Subcutaneous abdominal adipose tissue (tissue), 5 donors: ENCODE data around the gene MYO1E.
A peak's percentile ranks its signal among the peaks of the same experiment; 100 is the strongest.

Source experiments
- H3K27ac ChIP-seq: one replicate; pipeline ENCODE4 v1.7.0; 2013; ENCODE audit warnings: low read depth, mild to moderate bottlenecking, inconsistent platforms, low read length, moderate library complexity
- H3K27me3 ChIP-seq, 5 donors: one replicate each; pipeline ENCODE4 v1.7.0; 2013; ENCODE audit warnings: low read length in 5 of 5, inconsistent platforms in 1 of 5; ENCODE audit not compliant: control insufficient read depth in 5 of 5, insufficient read depth in 4 of 5
- H3K36me3 ChIP-seq, 5 donors: one replicate each; pipeline ENCODE4 v1.7.0; 2013; ENCODE audit warnings: low read length in 5 of 5; ENCODE audit not compliant: control insufficient read depth in 5 of 5, insufficient read depth in 5 of 5
- H3K4me1 ChIP-seq, 5 donors: one replicate each; pipeline ENCODE4 v1.7.0; 2013; ENCODE audit warnings: low read length in 5 of 5, mild to moderate bottlenecking in 3 of 5, moderate library complexity in 1 of 5; ENCODE audit not compliant: control insufficient read depth in 5 of 5, insufficient read depth in 5 of 5
- H3K4me3 ChIP-seq, 5 donors: one replicate each; pipeline ENCODE4 v1.7.0; 2013; ENCODE audit warnings: low read length in 5 of 5, low read depth in 1 of 5
- H3K9ac ChIP-seq, 5 donors: one replicate each; pipeline ENCODE4 v1.7.0; 2013; ENCODE audit warnings: low read length in 5 of 5, mild to moderate bottlenecking in 4 of 5, moderate library complexity in 3 of 5
- H3K9me3 ChIP-seq, 5 donors: one replicate each; pipeline ENCODE4 v1.7.0; 2013; ENCODE audit warnings: low read length in 5 of 5; ENCODE audit not compliant: control insufficient read depth in 5 of 5
- donor health status: healthy.
- donor health status: healthy.
- donor health status: healthy.
- donor health status: healthy.
- donor health status: healthy.

Gene MYO1E

GRCh38 chr15:59180945-59181600, 191.6 kb downstream of the MYO1E start:
- Histone ChIP-seq H3K4me1 (peaks cover 0 to 13% (median 2%) of the 10 kb centered on the region in 5 donors), H3K4me3 (no peak overlapping the region), H3K27ac (no peak overlapping the region), H3K9me3 (peaks cover 0 to 8% (median 6%) of the 10 kb centered on the region in 5 donors), H3K36me3 (peaks cover 0 to 22% (median 17%) of the 10 kb centered on the region in 5 donors), H3K27me3 (no peaks in the 10 kb centered on the region), H3K9ac (no peak overlapping the region)

GRCh38 chr15:59179717-59180116, 193.0 kb downstream of the MYO1E start:
- H3K27ac ChIP-seq, result no peak overlapping the region
- H3K9ac ChIP-seq, result no peak overlapping the region
- no peak overlapping the region for H3K4me3 ChIP-seq
- H3K4me1 ChIP-seq, result peaks cover 3 to 21% (median 4%) of the 10 kb centered on the region in 5 donors
- H3K27me3 ChIP-seq, result no peaks in the 10 kb centered on the region
- peaks cover 0 to 22% (median 15%) of the 10 kb centered on the region in 5 donors for H3K36me3 ChIP-seq
- H3K9me3 ChIP-seq, result peaks cover 0 to 8% (median 6%) of the 10 kb centered on the region in 5 donors

- peaks cover 6 to 25% (median 7%) of the 10 kb centered on the region in 5 donors for H3K4me1 ChIP-seq
- H3K27me3 ChIP-seq, result no peaks in the 10 kb centered on the region
- peaks cover 0 to 8% (median 6%) of the 10 kb centered on the region in 5 donors for H3K9me3 ChIP-seq
- no peak overlapping the region for H3K4me3 ChIP-seq
- H3K27ac ChIP-seq, result no peak overlapping the region
- H3K9ac ChIP-seq, result no peak overlapping the region
- peaks cover 0 to 20% (median 11%) of the 10 kb centered on the region in 5 donors for H3K36me3 ChIP-seq
Observed at GRCh38 chr15:59178151-59178695, 194.4 kb downstream of the MYO1E start.

GRCh38 chr15:59177317-59177660, 195.4 kb downstream of the MYO1E start:
- no peak overlapping the region for H3K27ac ChIP-seq
- H3K4me1 ChIP-seq, result peaks cover 6 to 25% (median 7%) of the 10 kb centered on the region in 5 donors
- H3K27me3 ChIP-seq, result no peaks in the 10 kb centered on the region
- H3K36me3 ChIP-seq, result peaks cover 0 to 22% (median 11%) of the 10 kb centered on the region in 5 donors
- H3K4me3 ChIP-seq, result no peak overlapping the region
- no peak overlapping the region for H3K9ac ChIP-seq
- peaks cover 0 to 8% (median 6%) of the 10 kb centered on the region in 5 donors for H3K9me3 ChIP-seq

- Histone ChIP-seq H3K9ac (no peak overlapping the region), H3K27ac (peak overlapping the region; percentile 26), H3K9me3 (peaks cover 0 to 6% (median 4%) of the 10 kb centered on the region in 5 donors), H3K4me3 (no peak overlapping the region), H3K36me3 (peaks cover 0 to 23% (median 11%) of the 10 kb centered on the region in 5 donors), H3K27me3 (no peaks in the 10 kb centered on the region), H3K4me1 (peaks cover 6 to 25% (median 7%) of the 10 kb centered on the region in 5 donors)
Observed at GRCh38 chr15:59176653-59177316, 195.9 kb downstream of the MYO1E start.

- Histone ChIP-seq H3K36me3 (peaks cover 0 to 27% (median 17%) of the 10 kb centered on the region in 5 donors), H3K9me3 (no peaks in the 10 kb centered on the region), H3K9ac (no peak overlapping the region), H3K4me3 (no peak overlapping the region), H3K27ac (peak overlapping the region; percentile 55), H3K27me3 (no peaks in the 10 kb centered on the region), H3K4me1 (peaks cover 8 to 29% (median 14%) of the 10 kb centered on the region in 5 donors)
Observed at GRCh38 chr15:59174835-59175831, 197.5 kb downstream of the MYO1E start.

GRCh38 chr15:59174151-59174834, 198.4 kb downstream of the MYO1E start:
- Histone ChIP-seq H3K4me1 (peaks cover 8 to 35% (median 14%) of the 10 kb centered on the region in 5 donors), H3K36me3 (peaks cover 0 to 26% (median 17%) of the 10 kb centered on the region in 5 donors), H3K9ac (no peak overlapping the region), H3K27ac (no peak overlapping the region), H3K4me3 (no peak overlapping the region), H3K9me3 (no peaks in the 10 kb centered on the region), H3K27me3 (no peaks in the 10 kb centered on the region)

GRCh38 chr15:59173194-59173593, 199.5 kb downstream of the MYO1E start:
- H3K9me3 ChIP-seq, result no peaks in the 10 kb centered on the region

GRCh38 chr15:59172289-59172901, 200.3 kb downstream of the MYO1E start:
- Histone ChIP-seq H3K9ac (no peak overlapping the region), H3K4me3 (no peak overlapping the region), H3K27me3 (no peaks in the 10 kb centered on the region), H3K27ac (no peak overlapping the region), H3K9me3 (no peaks in the 10 kb centered on the region), H3K36me3 (peaks cover 0 to 15% (median 8%) of the 10 kb centered on the region in 5 donors), H3K4me1 (peaks cover 8 to 32% (median 14%) of the 10 kb centered on the region in 5 donors)

More at GRCh38 chr15:59173194-59173593, 199.5 kb downstream of the MYO1E start:
- no peak overlapping the region for H3K9ac ChIP-seq
- peaks cover 8 to 32% (median 14%) of the 10 kb centered on the region in 5 donors for H3K4me1 ChIP-seq
- H3K27ac ChIP-seq, result no peak overlapping the region
- no peak overlapping the region for H3K4me3 ChIP-seq
- peaks cover 0 to 19% (median 16%) of the 10 kb centered on the region in 5 donors for H3K36me3 ChIP-seq
- H3K27me3 ChIP-seq, result no peaks in the 10 kb centered on the region
